Neural progenitor cell (in vitro differentiated cells): ENCODE measurements around the gene MEGF10. TPM values are rescaled to one million over a fixed set of nuclear protein-coding genes. Genes with fewer than 3 reads are reported as not detected.

Experiments used
- DNase-seq: peaks from one replicate; pipeline ENCODE4 v3.0.0-alpha.2; 2016; ENCODE audit warnings: low spot score
- H2AFZ ChIP-seq: fragments of 200-600 bp; sonication (generic); replicated peaks from 2 replicates; pipeline ENCODE4 v1.6.1; 2016; ENCODE audit warnings: antibody characterized with exemption
- H3F3A ChIP-seq: fragments of 200-600 bp; sonication (generic); 2 replicates; pipeline ENCODE4 v1.6.1; 2016; ENCODE audit warnings: antibody characterized with exemption, low read depth
- H3K27ac ChIP-seq: fragments of 200-600 bp; sonication (generic); 2 replicates; pipeline ENCODE4 v1.5.1; 2016; ENCODE audit warnings: mild to moderate bottlenecking
- H3K27me3 ChIP-seq: fragments of 200-600 bp; sonication (generic); 2 replicates; pipeline ENCODE4 v1.6.1; 2016; ENCODE audit warnings: mild to moderate bottlenecking, moderate library complexity
- H3K36me3 ChIP-seq: fragments of 200-600 bp; sonication (generic); 2 replicates; pipeline ENCODE4 v1.5.1; 2016
- H3K4me1 ChIP-seq: fragments of 200-600 bp; sonication (generic); 2 replicates; pipeline ENCODE4 v1.6.1; 2016; ENCODE audit warnings: mixed run types
- H3K4me2 ChIP-seq: fragments of 200-600 bp; sonication (generic); 2 replicates; pipeline ENCODE4 v1.6.1; 2016
- H3K4me3 ChIP-seq: fragments of 200-600 bp; sonication (generic); 2 replicates; pipeline ENCODE4 v1.5.1; 2016
- H3K79me2 ChIP-seq: fragments of 200-600 bp; sonication (generic); 2 replicates; pipeline ENCODE4 v1.6.1; 2016; ENCODE audit warnings: low read depth
- H3K9ac ChIP-seq: fragments of 200-600 bp; sonication (generic); 2 replicates; pipeline ENCODE4 v1.6.1; 2016
- H3K9me3 ChIP-seq: fragments of 200-600 bp; sonication (generic); 2 replicates; pipeline ENCODE4 v1.5.1; 2016; ENCODE audit warnings: low read depth
- H4K20me1 ChIP-seq: fragments of 200-600 bp; sonication (generic); 2 replicates; pipeline ENCODE4 v1.6.1; 2016; ENCODE audit warnings: low read depth
- H3K27ac Mint-ChIP-seq: 3 replicates; pipeline ENCODE4 v1.8.0; 2021; ENCODE audit warnings: mixed read lengths
- H3K27me3 Mint-ChIP-seq: 2 replicates; pipeline ENCODE4 v1.8.0; 2022; ENCODE audit warnings: low read depth, mild to moderate bottlenecking, inconsistent platforms, moderate library complexity, mixed read lengths; ENCODE audit not compliant: insufficient read depth
- H3K36me3 Mint-ChIP-seq: 3 replicates; pipeline ENCODE4 v1.8.0; 2021; ENCODE audit warnings: mixed read lengths
- H3K4me1 Mint-ChIP-seq: 3 replicates; pipeline ENCODE4 v1.8.0; 2021; ENCODE audit warnings: mixed read lengths
- H3K4me3 Mint-ChIP-seq: 3 replicates; pipeline ENCODE4 v1.8.0; 2021; ENCODE audit warnings: mild to moderate bottlenecking, moderate library complexity, mixed read lengths
- H3K9me3 Mint-ChIP-seq: 3 replicates; pipeline ENCODE4 v1.8.0; 2020; ENCODE audit warnings: mixed read lengths
- CTCF ChIP-seq: fragments of 200-600 bp; sonication (generic); IDR thresholded peaks from 2 replicates; pipeline ENCODE4 v1.5.1; 2017; ENCODE audit warnings: antibody characterized with exemption, mild to moderate bottlenecking
- EZH2 ChIP-seq: fragments of 200-600 bp; sonication (generic); IDR thresholded peaks from 2 replicates; pipeline ENCODE4 v1.6.1; 2017; ENCODE audit warnings: antibody characterized with exemption, mild to moderate bottlenecking, moderate library complexity
- EZH2phosphoT487 ChIP-seq: fragments of 200-600 bp; sonication (generic); IDR thresholded peaks from 2 replicates; pipeline ENCODE4 v1.6.1; 2017; ENCODE audit warnings: antibody characterized with exemption
- total RNA-seq: library from RNA; depleted of rRNA; stranded (reverse); fragments of >200 nt; gene quantifications from 2 replicates; pipeline ENCODE4 v1.2.3, GENCODE V29; 2015; ENCODE audit warnings: low replicate concordance

MEGF10 gene
- total RNA-seq, 1 donor from 2014 or later, result 1.3 TPM

DNA sequence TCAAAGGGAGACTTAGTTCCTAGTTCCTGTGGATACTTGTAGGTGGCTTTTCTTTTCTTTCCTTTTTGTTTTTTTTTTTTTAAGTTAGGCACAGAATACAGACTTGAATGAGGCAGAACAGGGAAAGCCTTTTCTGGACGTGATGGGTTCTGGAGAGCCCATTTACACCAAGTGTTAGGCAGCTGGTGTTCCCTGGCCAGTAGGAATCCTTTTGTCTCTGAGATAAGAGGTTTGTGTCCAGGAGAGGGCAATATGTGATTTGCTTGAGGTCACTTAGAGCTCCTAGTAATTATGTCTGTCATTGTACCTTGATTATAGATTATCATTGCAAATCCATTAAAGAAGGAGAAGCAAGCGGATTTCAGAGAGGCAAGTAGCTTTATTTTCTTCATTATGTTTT, 9.1 kb downstream of the MEGF10 start:
- Histone ChIP-seq H3K79me2 (no peaks in the 10 kb centered on the region), H3K36me3 (no peaks in the 10 kb centered on the region), H3K27me3 (no peaks in the 10 kb centered on the region), H3K4me2 (peak overlapping the region; percentile 33), H2AFZ (no peak overlapping the region), H3K27ac (no peak overlapping the region), H3K4me3 (no peak overlapping the region), H3K9me3 (no peaks in the 10 kb centered on the region), H3F3A (peaks cover 25% of the 10 kb centered on the region), H3K9ac (no peak overlapping the region), H3K4me1 (peaks cover 22% of the 10 kb centered on the region), H4K20me1 (no peaks in the 10 kb centered on the region)
- Mint-ChIP-seq H3K27ac (peak overlapping the region; percentile 78), H3K4me3 (peak overlapping the region; percentile 52), H3K27me3 (peaks cover 5% of the 10 kb centered on the region), H3K9me3 (no peaks in the 10 kb centered on the region), H3K36me3 (peaks cover 3% of the 10 kb centered on the region), H3K4me1 (peaks cover 37% of the 10 kb centered on the region)
- peak; percentile 55 for DNase-seq
- TF ChIP-seq EZH2, result no peak
- TF ChIP-seq CTCF, result peak; percentile 29

- Histone ChIP-seq H3K4me2 (no peak overlapping the region), H3K9ac (no peak overlapping the region), H3K79me2 (no peaks in the 10 kb centered on the region), H3K4me3 (no peak overlapping the region), H3K27ac (no peak overlapping the region), H4K20me1 (no peaks in the 10 kb centered on the region), H3K9me3 (no peaks in the 10 kb centered on the region), H3K27me3 (no peaks in the 10 kb centered on the region), H3K36me3 (no peaks in the 10 kb centered on the region), H3F3A (peaks cover 27% of the 10 kb centered on the region), H3K4me1 (peaks cover 42% of the 10 kb centered on the region), H2AFZ (no peak overlapping the region)
- Mint-ChIP-seq H3K9me3 (no peaks in the 10 kb centered on the region), H3K27me3 (peaks cover 12% of the 10 kb centered on the region), H3K4me3 (no peak overlapping the region), H3K36me3 (peaks cover 6% of the 10 kb centered on the region), H3K27ac (no peak overlapping the region), H3K4me1 (peaks cover 59% of the 10 kb centered on the region)
- TF ChIP-seq CTCF, result no peak
- no peak for TF ChIP-seq EZH2
- DNase-seq, result no peak
Observed at GRCh38 chr5:127302509-127302908, 11.9 kb downstream of the MEGF10 start.

DNA sequence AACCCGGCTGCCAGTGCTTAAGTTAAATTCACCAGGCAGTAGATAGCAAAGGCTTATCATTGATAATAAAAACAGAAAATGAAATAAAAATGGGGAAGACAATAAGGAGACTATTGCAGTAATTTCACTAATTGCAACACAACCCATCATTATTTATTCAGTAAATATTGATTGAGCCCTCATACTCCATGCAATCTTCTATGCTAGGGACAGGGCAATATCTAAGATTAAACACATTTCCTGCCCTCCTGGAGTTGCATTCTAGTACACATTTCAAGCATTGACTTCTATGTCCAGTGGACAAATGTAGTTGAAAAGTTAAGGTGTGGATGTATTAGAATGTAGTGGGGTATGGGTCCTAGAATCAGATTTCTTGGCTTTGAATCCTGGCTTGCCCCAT, 12.8 kb downstream of the MEGF10 start:
- H3K4me1 ChIP-seq, result peaks cover 44% of the 10 kb centered on the region
- Mint-ChIP-seq H3K27me3 (peaks cover 12% of the 10 kb centered on the region), H3K4me1 (peaks cover 60% of the 10 kb centered on the region)

More for the DNA sequence above, 12.8 kb downstream of the MEGF10 start:
- Histone ChIP-seq H3K27ac (no peak overlapping the region), H2AFZ (no peak overlapping the region), H3K9me3 (no peaks in the 10 kb centered on the region), H3K27me3 (no peaks in the 10 kb centered on the region), H3K79me2 (no peaks in the 10 kb centered on the region), H4K20me1 (no peaks in the 10 kb centered on the region), H3K4me3 (no peak overlapping the region), H3F3A (peaks cover 34% of the 10 kb centered on the region), H3K9ac (no peak overlapping the region), H3K36me3 (no peaks in the 10 kb centered on the region), H3K4me2 (no peak overlapping the region)
- Mint-ChIP-seq H3K36me3 (peaks cover 10% of the 10 kb centered on the region), H3K4me3 (no peak overlapping the region), H3K9me3 (peaks cover 4% of the 10 kb centered on the region), H3K27ac (no peak overlapping the region)
- TF ChIP-seq CTCF (no peak), EZH2 (no peak), EZH2phosphoT487 (no peak)
- no peak for DNase-seq
